ACC112 (cell line): ENCODE results near the gene BNIP5.

Source experiments
- H2AFZ ChIP-seq: fragments of 200-600 bp; sonication (generic); one replicate; pipeline ENCODE4 v1.6.0; 2017; ENCODE audit warnings: antibody characterized with exemption, low read length; ENCODE audit not compliant: unreplicated experiment
- H3K27ac ChIP-seq: fragments of 200-600 bp; sonication (generic); 2 replicates; pipeline ENCODE4 v1.5.1; 2014; ENCODE audit warnings: low read depth, mild to moderate bottlenecking, antibody characterized with exemption, low read length, moderate library complexity
- H3K27me3 ChIP-seq: fragments of 200-600 bp; sonication (generic); 2 replicates; pipeline ENCODE4 v1.6.1; 2014; ENCODE audit warnings: mild to moderate bottlenecking, antibody characterized with exemption, low read length, moderate library complexity, mixed read lengths; ENCODE audit not compliant: insufficient read depth
- H3K36me3 ChIP-seq: fragments of 200-600 bp; sonication (generic); 2 replicates; pipeline ENCODE4 v1.6.1; 2016; ENCODE audit warnings: mild to moderate bottlenecking, antibody characterized with exemption, low read length, moderate library complexity, mixed read lengths; ENCODE audit not compliant: insufficient read depth
- H3K4me1 ChIP-seq: fragments of 200-600 bp; sonication (generic); one replicate; pipeline ENCODE4 v1.6.1; 2016; ENCODE audit warnings: low read length, mixed read lengths; ENCODE audit not compliant: insufficient read depth, unreplicated experiment, control insufficient read depth
- H3K4me3 ChIP-seq: fragments of 200-600 bp; sonication (generic); 2 replicates; pipeline ENCODE4 v1.5.1; 2014; ENCODE audit warnings: mild to moderate bottlenecking, low read depth, low read length
- H3K79me2 ChIP-seq: fragments of 200-600 bp; sonication (generic); one replicate; pipeline ENCODE4 v1.6.0; 2016; ENCODE audit warnings: low read length; ENCODE audit not compliant: control insufficient read depth, unreplicated experiment, insufficient read depth

The BNIP5 gene

DNA sequence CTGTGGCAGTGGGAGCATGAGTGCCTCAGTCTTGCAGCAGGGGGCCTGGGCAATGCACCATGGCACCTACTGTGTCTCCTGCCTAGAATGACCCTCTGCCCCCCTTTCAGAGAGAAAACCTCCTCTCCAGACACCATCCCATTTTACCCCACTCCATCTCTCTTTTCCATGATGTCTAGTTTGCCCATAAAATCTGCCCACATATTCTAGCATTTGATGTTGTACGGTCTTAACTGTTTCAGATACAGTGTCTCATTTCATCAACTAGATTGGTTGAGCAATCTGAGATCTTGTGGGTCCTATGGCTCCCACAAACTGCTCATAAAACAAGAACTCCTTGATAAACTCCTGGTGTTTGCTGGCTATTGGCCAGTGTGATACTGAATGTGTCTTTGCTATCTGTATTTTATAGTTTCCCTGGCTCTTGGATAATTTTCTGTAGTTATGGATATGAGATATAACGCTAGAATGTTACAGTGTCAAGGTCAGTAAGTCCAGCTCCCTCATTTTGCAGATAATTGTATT, 58.7 kb downstream of the BNIP5 start:
- Histone ChIP-seq H3K79me2 (no peaks in the 10 kb centered on the region), H3K27me3 (peaks cover 48% of the 10 kb centered on the region)

DNA sequence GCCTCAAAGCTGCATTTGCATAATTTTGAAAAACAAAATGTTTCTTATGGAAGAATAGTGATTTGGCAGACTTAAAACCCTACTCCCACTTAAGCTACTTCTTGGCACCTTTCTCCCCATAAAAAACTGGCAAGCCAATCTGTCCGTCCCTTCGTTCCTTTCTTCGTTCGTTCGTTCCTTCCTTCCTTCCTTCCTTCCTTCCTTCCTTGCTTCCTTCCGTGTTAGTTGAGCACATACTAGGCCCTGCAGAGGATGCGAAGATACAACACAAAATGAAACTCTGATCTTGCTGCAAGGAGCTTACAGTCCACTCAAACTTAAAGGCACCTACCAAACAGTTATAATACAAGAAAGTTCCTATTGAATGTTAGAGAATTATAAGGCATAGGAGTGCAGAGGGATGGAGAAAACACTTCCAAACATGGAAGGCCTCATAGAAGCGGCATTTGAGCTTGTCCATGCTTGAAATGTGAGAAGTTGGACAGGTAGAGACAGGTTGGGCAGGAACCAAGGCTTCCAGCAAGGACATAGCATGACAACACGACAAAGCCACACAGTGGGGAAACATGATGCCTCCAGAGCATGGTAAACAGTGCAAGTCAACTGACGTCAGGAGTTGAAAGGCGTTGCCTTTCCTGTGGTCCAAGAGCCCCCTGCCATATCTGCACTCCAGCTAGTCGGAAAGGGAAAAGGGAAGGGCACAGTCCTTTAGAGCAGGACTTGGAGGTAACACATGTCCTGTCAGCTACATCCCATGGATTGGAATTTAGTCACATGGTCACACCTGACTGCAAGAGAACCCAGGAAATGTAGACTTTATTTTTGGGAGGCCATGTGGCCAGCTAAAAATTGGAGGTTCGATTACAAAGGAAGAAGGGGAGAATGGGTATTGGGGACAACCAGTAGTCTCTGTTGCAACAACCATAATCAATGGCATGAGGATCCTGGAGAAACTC, 59.8 kb downstream of the BNIP5 start:
- no peak overlapping the region for H2AFZ ChIP-seq
- no peaks in the 10 kb centered on the region for H3K79me2 ChIP-seq
- H3K36me3 ChIP-seq, result no peaks in the 10 kb centered on the region
- peaks cover 40% of the 10 kb centered on the region for H3K27me3 ChIP-seq
- no peak overlapping the region for H3K4me3 ChIP-seq
- no peaks in the 10 kb centered on the region for H3K4me1 ChIP-seq
- H3K27ac ChIP-seq, result no peak overlapping the region

More for the DNA sequence above, 58.7 kb downstream of the BNIP5 start:
- no peak overlapping the region for H3K27ac ChIP-seq
- H3K4me1 ChIP-seq, result no peaks in the 10 kb centered on the region
- H2AFZ ChIP-seq, result no peak overlapping the region
- H3K36me3 ChIP-seq, result no peaks in the 10 kb centered on the region
- H3K4me3 ChIP-seq, result no peak overlapping the region

DNA sequence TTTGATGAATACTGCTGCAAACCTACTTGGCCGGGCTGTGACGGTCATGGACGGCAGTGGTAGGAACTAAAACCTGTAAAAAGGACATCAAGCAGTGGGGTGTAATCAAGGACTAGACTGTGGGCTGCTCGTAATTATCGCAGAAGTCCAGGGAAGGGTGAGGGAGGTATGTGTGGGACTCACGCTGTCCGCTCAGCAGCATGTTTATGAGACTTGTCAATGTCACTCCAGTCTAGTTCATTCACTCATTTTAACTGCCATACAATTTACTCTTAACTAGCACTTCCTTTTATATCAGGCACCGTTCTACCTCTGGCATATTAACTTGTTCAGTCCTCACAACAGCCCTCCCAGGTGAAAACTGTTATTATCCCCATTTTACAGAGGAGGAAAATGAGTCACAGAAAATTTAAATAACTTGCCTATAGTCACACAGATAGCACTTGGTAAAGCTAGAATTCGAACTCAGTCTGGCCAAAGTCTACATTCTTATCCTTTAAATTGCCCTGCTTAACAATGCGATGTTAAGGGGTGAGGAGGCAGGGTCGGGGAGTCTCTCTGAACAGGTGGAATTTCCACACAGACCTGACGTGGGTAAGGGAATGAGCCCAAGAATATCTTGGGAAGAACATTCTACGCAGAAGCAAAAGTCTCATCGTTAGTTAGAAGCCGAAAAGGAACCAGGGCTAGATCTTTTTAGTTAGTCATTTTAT, 62.7 kb downstream of the BNIP5 start:
- no peak overlapping the region for H3K27ac ChIP-seq
- no peaks in the 10 kb centered on the region for H3K4me1 ChIP-seq
- H3K36me3 ChIP-seq, result no peaks in the 10 kb centered on the region
- H3K4me3 ChIP-seq, result no peak overlapping the region
- no peak overlapping the region for H2AFZ ChIP-seq
- peaks cover 25% of the 10 kb centered on the region for H3K27me3 ChIP-seq
- H3K79me2 ChIP-seq, result no peaks in the 10 kb centered on the region

DNA sequence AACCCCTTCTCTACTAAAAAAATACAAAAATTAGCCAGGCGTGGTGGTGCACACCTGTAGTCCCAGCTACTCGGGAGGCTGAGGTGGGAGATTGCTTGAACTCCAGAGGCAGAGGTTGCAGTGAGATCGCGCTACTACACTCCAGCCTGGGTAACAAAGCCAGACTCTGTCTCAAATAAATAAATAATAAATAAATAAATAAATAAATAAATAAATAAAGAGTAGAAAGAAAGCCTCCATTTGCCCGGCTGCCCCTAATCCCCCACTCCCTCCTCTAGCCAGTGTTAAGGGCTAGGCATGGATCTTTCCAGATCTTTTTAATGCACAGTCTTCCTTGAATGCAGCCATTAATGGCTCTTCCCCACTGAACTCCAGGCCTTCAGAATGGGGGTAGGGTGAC, 63.6 kb downstream of the BNIP5 start:
- Histone ChIP-seq H3K79me2 (no peaks in the 10 kb centered on the region), H3K4me1 (no peaks in the 10 kb centered on the region), H3K4me3 (no peak overlapping the region), H2AFZ (no peak overlapping the region), H3K27ac (no peak overlapping the region), H3K36me3 (no peaks in the 10 kb centered on the region), H3K27me3 (peaks cover 22% of the 10 kb centered on the region)

DNA sequence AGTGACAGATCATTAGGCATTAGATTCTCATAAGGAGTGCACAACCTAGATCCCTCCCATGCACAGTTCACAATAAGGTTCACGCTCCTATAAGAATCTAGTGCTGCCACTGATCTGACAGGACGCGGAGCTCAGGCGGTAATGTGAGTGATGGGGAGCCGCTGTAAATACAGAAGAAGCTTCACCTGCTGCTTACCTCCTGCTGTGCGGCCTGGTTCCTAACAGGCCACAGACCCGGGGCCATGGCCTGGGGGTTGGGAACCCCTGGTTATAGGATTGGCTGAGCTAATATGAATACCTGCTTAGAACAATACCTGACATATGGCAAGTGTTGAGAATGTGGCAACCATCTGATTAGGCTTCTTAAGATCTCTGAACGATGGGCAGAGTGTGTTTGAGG, 64.5 kb downstream of the BNIP5 start:
- H3K4me3 ChIP-seq, result no peak overlapping the region
- no peak overlapping the region for H3K27ac ChIP-seq
- no peak overlapping the region for H2AFZ ChIP-seq
- peaks cover 21% of the 10 kb centered on the region for H3K27me3 ChIP-seq
- H3K4me1 ChIP-seq, result no peaks in the 10 kb centered on the region
- no peaks in the 10 kb centered on the region for H3K79me2 ChIP-seq
- H3K36me3 ChIP-seq, result no peaks in the 10 kb centered on the region

DNA sequence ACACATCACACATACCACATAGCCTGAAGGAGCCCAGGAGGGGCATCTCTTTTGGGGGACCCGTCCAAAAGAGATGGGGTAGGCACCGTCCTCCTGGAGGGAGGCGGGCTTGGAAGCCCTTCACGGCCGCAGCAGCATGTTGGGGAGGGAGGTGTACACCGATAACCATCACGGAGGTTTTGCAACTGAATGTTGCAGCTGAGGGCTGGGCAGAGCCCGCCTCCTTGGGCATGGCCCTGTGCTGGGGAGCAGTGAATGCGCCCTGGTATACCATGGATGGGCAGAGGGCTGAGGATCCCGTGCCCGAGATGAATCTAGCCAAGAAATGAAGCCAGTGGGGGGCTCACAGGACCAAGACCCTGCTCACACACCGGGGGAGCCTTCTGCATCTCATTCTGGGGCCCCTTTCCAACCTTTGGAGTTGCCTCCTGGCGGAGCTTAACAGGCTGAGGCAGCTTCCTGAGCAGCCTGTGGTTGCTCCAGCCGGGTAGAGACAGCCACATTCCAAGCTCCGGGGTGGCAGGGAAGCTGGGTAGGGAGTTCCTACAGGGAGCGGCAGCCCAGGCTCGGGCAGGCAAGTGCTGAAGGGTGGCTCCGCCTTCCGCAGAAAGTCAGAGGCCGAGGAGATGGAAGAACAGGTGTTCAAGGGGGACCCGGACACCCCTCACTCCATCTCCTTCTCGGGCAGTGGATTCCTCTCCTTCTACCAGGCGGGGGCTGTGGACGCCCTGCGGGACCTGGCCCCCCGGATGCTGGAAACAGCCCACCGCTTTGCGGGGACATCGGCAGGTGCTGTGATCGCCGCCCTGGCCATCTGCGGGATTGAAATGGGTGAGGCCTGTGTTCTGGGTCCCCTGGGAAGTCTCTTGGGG, 66.6 kb downstream of the BNIP5 start, which contains the start of gene PNPLA1:
Gene PNPLA1, plus strand, starts transcription at position 227 of the 872 bp plus-strand sequence. Its CDS starts 400 bp downstream, at position 627.
- H3K4me3 ChIP-seq, result no peak within 1 kb of the TSS

DNA sequence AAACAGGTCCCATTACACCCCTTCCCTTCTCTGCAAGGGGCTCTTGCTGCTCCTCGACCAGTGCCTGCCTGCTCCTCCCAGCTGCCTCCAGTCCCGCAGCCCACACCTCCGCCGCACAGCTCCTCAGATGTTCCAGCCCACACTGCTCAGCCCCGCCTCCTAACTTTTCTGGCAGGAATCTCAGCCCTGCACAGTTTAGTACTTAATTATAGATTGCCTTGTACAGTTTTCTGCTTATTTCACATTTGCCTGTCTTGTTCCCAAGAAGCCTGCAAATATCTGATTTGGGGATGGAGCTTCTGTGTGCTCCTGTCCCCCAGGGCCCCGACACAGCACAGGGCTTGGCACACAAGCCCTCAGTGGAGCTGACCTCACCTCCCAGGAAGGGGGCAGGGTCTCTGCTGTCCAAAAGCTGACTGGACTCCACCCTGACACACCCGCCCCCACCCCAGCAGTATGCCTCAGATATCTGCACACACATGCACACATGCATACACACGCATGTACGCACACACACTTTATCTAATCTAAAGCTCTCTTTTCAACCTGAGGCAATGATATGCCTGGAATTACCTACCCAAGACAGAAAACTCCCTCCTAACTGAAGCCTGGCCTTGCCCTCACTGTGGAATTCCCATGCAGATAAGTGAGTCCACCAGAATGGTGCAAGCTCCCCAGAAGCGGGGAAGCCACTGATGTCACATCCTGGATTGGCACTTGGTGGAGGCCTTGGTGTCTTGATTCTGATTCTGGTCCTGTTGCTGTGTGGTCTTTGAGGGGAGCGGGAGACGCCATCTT, 68.0 kb downstream of the BNIP5 start:
- Histone ChIP-seq H3K79me2 (no peaks in the 10 kb centered on the region), H3K27me3 (peaks cover 8% of the 10 kb centered on the region; the same call in 1 of the 2 replicates), H3K4me1 (no peaks in the 10 kb centered on the region), H3K27ac (no peak overlapping the region), H2AFZ (no peak overlapping the region), H3K36me3 (no peaks in the 10 kb centered on the region), H3K4me3 (no peak overlapping the region)

More for the DNA sequence above, 66.6 kb downstream of the BNIP5 start, which contains the start of gene PNPLA1:
- Histone ChIP-seq H3K27ac (no peak within 1 kb of the TSS), H2AFZ (no peak within 1 kb of the TSS), H3K36me3 (no peaks in the 10 kb centered on the region), H3K27me3 (peaks cover 16% of the 10 kb centered on the region), H3K4me1 (no peaks in the 10 kb centered on the region), H3K79me2 (no peaks in the 10 kb centered on the region)

DNA sequence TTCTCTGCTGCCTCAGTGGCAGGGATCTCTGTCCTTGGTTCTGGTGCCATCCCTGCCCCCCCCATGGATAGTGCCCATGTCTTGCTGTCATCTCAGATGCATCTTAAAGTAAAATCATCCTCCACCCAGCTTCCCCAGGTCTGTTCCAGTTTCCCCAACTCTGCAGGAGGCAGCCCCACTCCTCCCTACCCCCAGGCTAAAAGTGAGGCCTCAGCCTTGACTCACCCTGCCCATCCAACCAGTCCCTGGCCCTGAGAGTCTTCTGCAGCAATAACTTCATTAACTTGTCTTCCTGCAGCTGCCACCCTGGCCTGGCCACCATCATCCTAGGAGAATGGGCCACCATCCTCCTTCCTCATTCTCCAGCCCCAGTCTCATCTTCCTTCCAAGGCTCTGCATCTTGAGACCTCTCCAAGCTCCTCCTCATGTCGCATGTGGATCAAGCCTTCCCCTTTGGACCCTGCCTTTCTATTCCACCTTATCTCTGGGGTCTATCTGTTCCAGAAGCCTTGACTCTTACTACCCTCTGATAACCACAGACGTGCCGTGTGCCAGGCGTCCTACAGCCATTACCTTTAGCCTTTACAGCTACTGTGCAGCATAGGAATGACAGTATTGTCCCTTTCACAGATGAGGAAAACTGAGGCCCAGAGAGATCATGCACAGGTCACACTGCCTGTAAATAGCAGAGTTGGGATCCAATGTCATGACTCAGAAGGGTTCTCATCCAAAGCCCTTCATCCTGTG, 68.8 kb downstream of the BNIP5 start:
- no peaks in the 10 kb centered on the region for H3K36me3 ChIP-seq
- H3K27me3 ChIP-seq, result peaks cover 7% of the 10 kb centered on the region
- no peaks in the 10 kb centered on the region for H3K4me1 ChIP-seq
- H3K79me2 ChIP-seq, result no peaks in the 10 kb centered on the region
- no peak overlapping the region for H2AFZ ChIP-seq
- H3K4me3 ChIP-seq, result no peak overlapping the region
- no peak overlapping the region for H3K27ac ChIP-seq

DNA sequence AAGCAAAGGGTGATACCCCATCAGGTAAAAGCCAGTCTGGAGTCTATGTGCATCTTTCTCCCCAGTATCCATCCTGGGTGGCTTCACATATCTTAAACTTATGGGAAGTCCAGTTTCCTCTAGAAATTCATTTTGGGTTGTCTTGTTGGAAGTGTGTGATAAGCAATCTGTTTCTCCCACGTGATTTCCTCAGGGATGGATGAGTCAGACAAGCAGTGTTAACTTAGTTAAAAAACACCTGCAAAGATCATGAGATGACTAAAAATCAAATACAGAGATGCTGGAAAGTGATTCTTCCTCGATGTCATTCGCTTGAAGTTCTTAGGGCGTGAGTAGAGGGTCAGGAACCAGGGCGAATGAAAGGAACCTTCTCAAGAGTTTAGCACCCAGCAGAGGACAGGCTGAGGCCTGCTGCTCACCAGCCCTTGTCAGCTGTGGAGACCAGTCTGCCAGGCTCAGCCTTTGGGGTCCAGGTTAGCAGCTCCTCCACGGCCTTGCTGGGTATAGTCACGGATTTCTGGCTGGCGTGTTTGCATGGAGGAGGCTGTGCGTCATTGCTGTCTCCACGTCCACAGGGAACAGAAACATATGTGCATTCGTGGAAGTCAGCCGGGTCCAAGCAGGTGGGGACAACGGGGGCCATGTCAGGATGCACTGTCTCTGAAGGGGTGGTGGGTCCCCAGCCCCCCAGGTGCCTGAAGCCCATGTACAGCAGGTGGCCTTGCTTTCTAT, 69.6 kb downstream of the BNIP5 start:
- Histone ChIP-seq H2AFZ (no peak overlapping the region), H3K4me1 (no peaks in the 10 kb centered on the region), H3K36me3 (no peaks in the 10 kb centered on the region), H3K27me3 (peaks cover 11% of the 10 kb centered on the region), H3K4me3 (no peak overlapping the region), H3K79me2 (no peaks in the 10 kb centered on the region), H3K27ac (no peak overlapping the region)
